ENCODE measurements around the gene KRT9.

GRCh38 chr17:41600318-41600717 lies 28.5 kb upstream of the KRT9 start:
- TF ChIP-seq CTCF (IDR thresholded peaks at IDR 0.05 in 2 of 3, conservative IDR thresholded peaks at IDR 0.05 in 1 of 3; ENCODE audit: borderline replicate concordance in 1 of 3, insufficient read depth in 1 of 3, low read depth in 2 of 3, low read length in 2 of 3) = no peak
- no peak for TF ChIP-seq POLR2AphosphoS5 (IDR thresholded peaks at IDR 0.05; ENCODE audit: low read depth, low read length)
- no peak for TF ChIP-seq REST (IDR thresholded peaks at IDR 0.05; ENCODE audit: low read depth)
- TF ChIP-seq RAD21 (IDR thresholded peaks at IDR 0.05; ENCODE audit: low read depth) = no peak
- no peak for TF ChIP-seq ZNF274 (IDR thresholded peaks at IDR 0.05; ENCODE audit: low read depth, low read length)
- TF ChIP-seq SIN3A (IDR thresholded peaks at IDR 0.05; ENCODE audit: low read depth) = no peak
- no peak for TF ChIP-seq POLR2A (IDR thresholded peaks at IDR 0.05; ENCODE audit: borderline replicate concordance, extremely low read depth, insufficient read depth, insufficient read length)
- TF ChIP-seq EZH2 (IDR thresholded peaks at IDR 0.05) = no peak
- TF ChIP-seq YY1 (IDR thresholded peaks at IDR 0.05; ENCODE audit: extremely low read depth, insufficient replicate concordance, low read depth, low read length) = no peak
- TF ChIP-seq FOSL1 (IDR thresholded peaks at IDR 0.05; ENCODE audit: low read depth) = no peak
- no peak for TF ChIP-seq MAX (IDR thresholded peaks at IDR 0.05)
- no peak for TF ChIP-seq EGR1 (IDR thresholded peaks at IDR 0.05; ENCODE audit: low read depth)
- TF ChIP-seq JUND (IDR thresholded peaks at IDR 0.05) = no peak
- no peak for TF ChIP-seq SP1 (IDR thresholded peaks at IDR 0.05; ENCODE audit: low read depth)
